GM12892 (cell line): Measurements from ENCODE around the gene PRELP.

Experiments
- DNase-seq: peaks from one replicate; pipeline ENCODE4 v3.0.0; 2011; ENCODE audit not compliant: insufficient read length
- FAIRE-seq: peaks from 2 replicates; lab custom pipeline; 2011; peaks lifted over from hg19 to GRCh38; lab: Jason Lieb, UNC
- POLR2A ChIP-seq: IDR thresholded peaks from 2 replicates; pipeline ENCODE4 v1.6.1; 2011; ENCODE audit warnings: low read depth, low read length, control low read depth
- POLR2AphosphoS5 ChIP-seq: IDR thresholded peaks from 2 replicates; pipeline ENCODE4 v1.6.1; 2011; ENCODE audit warnings: low read depth, low read length, control low read depth
- TAF1 ChIP-seq: IDR thresholded peaks from 2 replicates; pipeline ENCODE4 v1.6.1; 2011; ENCODE audit warnings: low read depth, mild to moderate bottlenecking, control low read depth, low read length, borderline replicate concordance

The PRELP gene

GRCh38 chr1:203481196-203481595 is 5.6 kb downstream of the PRELP start:
- DNase-seq: no peak
- no peak for TF ChIP-seq TAF1
- TF ChIP-seq POLR2AphosphoS5: no peak
- no peak for TF ChIP-seq POLR2A
- no peak for FAIRE-seq

GRCh38 chr1:203486618-203487370 is 11.2 kb downstream of the PRELP start:
- FAIRE-seq (no peak), DNase-seq (no peak)
- TF ChIP-seq TAF1: no peak
- no peak for TF ChIP-seq POLR2A
- TF ChIP-seq POLR2AphosphoS5: no peak

- DNase-seq: no peak
- no peak for FAIRE-seq
- TF ChIP-seq POLR2AphosphoS5 (no peak), TAF1 (no peak), POLR2A (no peak)
Measured at GRCh38 chr1:203488539-203488938, 12.9 kb downstream of the PRELP start.

- TF ChIP-seq TAF1 (no peak), POLR2A (no peak), POLR2AphosphoS5 (no peak)
- FAIRE-seq (no peak), DNase-seq (no peak)
Measured at GRCh38 chr1:203490607-203491006, 15.0 kb downstream of the PRELP start.

- no peak for FAIRE-seq
- no peak for DNase-seq
- TF ChIP-seq POLR2AphosphoS5 (no peak), POLR2A (no peak), TAF1 (no peak)
Measured at GRCh38 chr1:203491664-203492063, 16.1 kb downstream of the PRELP start.

- no peak for TF ChIP-seq TAF1
- DNase-seq (no peak), FAIRE-seq (no peak)
Measured at GRCh38 chr1:203492082-203492747, 16.6 kb downstream of the PRELP start.

GRCh38 chr1:203492748-203493130 is 17.1 kb downstream of the PRELP start:
- FAIRE-seq: no peak
- TF ChIP-seq POLR2A (no peak), POLR2AphosphoS5 (no peak), TAF1 (no peak)
- no peak for DNase-seq

GRCh38 chr1:203493901-203494300 is 18.3 kb downstream of the PRELP start, which contains the start of gene OPTC:
TSS of gene OPTC (plus strand) at chr1:203494153. CDS start at chr1:203496006, 1,853 bp downstream.
- DNase-seq: no peak
- no peak for FAIRE-seq
- no peak for TF ChIP-seq POLR2A
- TF ChIP-seq POLR2AphosphoS5: no peak
- no peak for TF ChIP-seq TAF1

- FAIRE-seq: no peak
- no peak for TF ChIP-seq POLR2A
- no peak for TF ChIP-seq POLR2AphosphoS5
- DNase-seq: no peak
Measured at GRCh38 chr1:203495845-203496244, 20.2 kb downstream of the PRELP start.

- no peak for DNase-seq
- no peak for TF ChIP-seq POLR2A
- no peak for TF ChIP-seq POLR2AphosphoS5
- no peak for TF ChIP-seq TAF1
- no peak for FAIRE-seq
Measured at GRCh38 chr1:203497269-203497777, 21.7 kb downstream of the PRELP start.

- FAIRE-seq: no peak
- DNase-seq: no peak
- TF ChIP-seq TAF1 (no peak), POLR2A (no peak), POLR2AphosphoS5 (no peak)
Measured at GRCh38 chr1:203499643-203500278, 24.2 kb downstream of the PRELP start.

- TF ChIP-seq POLR2AphosphoS5 (no peak), TAF1 (no peak), POLR2A (no peak)
- DNase-seq (no peak), FAIRE-seq (no peak)
Measured at GRCh38 chr1:203500279-203500678, 24.7 kb downstream of the PRELP start.
